SK-N-SH treated with all-trans-retinoic acid at 6 μM for 48 hours (cell line): Measurements from ENCODE around the gene FANCE.

ENCODE experiments used
- BACH2 ChIP-seq: fragments of 250-450 bp; sonication (Bioruptor Pico); IDR thresholded peaks from 2 replicates; pipeline ENCODE4 v1.9.0; 2021; ENCODE audit warnings: mild to moderate bottlenecking, borderline replicate concordance
- CREB5 ChIP-seq: fragments of 250-450 bp; sonication (Bioruptor Pico); IDR thresholded peaks from 2 replicates; pipeline ENCODE4 v1.5.1; 2020; ENCODE audit warnings: low read depth, mild to moderate bottlenecking, moderate library complexity
- CSDC2 ChIP-seq: fragments of 250-450 bp; sonication (Bioruptor Pico); IDR thresholded peaks from 2 replicates; pipeline ENCODE4 v1.5.0; 2020; ENCODE audit warnings: mild to moderate bottlenecking, moderate library complexity
- OSR1 ChIP-seq: fragments of 250-450 bp; sonication (Bioruptor Pico); IDR thresholded peaks from 2 replicates; pipeline ENCODE4 v1.8.0; 2022; ENCODE audit warnings: moderate library complexity, mild to moderate bottlenecking, inconsistent platforms
- PATZ1 ChIP-seq: fragments of 250-450 bp; sonication (Bioruptor Pico); IDR thresholded peaks from 2 replicates; pipeline ENCODE4 v1.8.0; 2020; ENCODE audit warnings: mild to moderate bottlenecking, moderate library complexity, borderline replicate concordance
- RARB ChIP-seq: fragments of 250-450 bp; sonication (Bioruptor Pico); IDR thresholded peaks from 2 replicates; pipeline ENCODE4 v1.8.0; 2021; ENCODE audit warnings: mild to moderate bottlenecking, moderate library complexity
- TCF4 ChIP-seq: fragments of 250-450 bp; sonication (Bioruptor Pico); IDR thresholded peaks from 2 replicates; pipeline ENCODE4 v1.8.0; 2021; ENCODE audit warnings: mild to moderate bottlenecking, moderate library complexity, borderline replicate concordance
- TOX ChIP-seq: fragments of 250-450 bp; sonication (Bioruptor Pico); IDR thresholded peaks from 2 replicates; pipeline ENCODE4 v1.8.0; 2021; ENCODE audit warnings: mild to moderate bottlenecking, moderate library complexity, borderline replicate concordance
- TSHZ2 ChIP-seq: fragments of 250-450 bp; sonication (Bioruptor Pico); IDR thresholded peaks from 2 replicates; pipeline ENCODE4 v1.5.0; 2020; ENCODE audit warnings: mild to moderate bottlenecking, moderate library complexity
- ZC3H10 ChIP-seq: fragments of 250-450 bp; sonication (Bioruptor Pico); IDR thresholded peaks from 2 replicates; pipeline ENCODE4 v1.5.1; 2021; ENCODE audit warnings: mild to moderate bottlenecking, moderate library complexity
- ZFP3 ChIP-seq: fragments of 250-450 bp; sonication (Bioruptor Pico); IDR thresholded peaks from 2 replicates; pipeline ENCODE4 v1.5.0; 2020; ENCODE audit warnings: mild to moderate bottlenecking, moderate library complexity
- ZNF565 ChIP-seq: fragments of 450-650 bp; formaldehyde crosslinking; conservative IDR thresholded peaks from 2 replicates; pipeline ENCODE4 v1.5.0; 2020; ENCODE audit warnings: low read depth, mild to moderate bottlenecking, moderate library complexity
- ZNF70 ChIP-seq: fragments of 450-650 bp; formaldehyde crosslinking; IDR thresholded peaks from 2 replicates; pipeline ENCODE4 v1.5.0; 2020; ENCODE audit warnings: mild to moderate bottlenecking, moderate library complexity
- ZNF8 ChIP-seq: fragments of 450-650 bp; formaldehyde crosslinking; IDR thresholded peaks from 2 replicates; pipeline ENCODE4 v1.5.0; 2020; ENCODE audit warnings: mild to moderate bottlenecking, moderate library complexity

DNA sequence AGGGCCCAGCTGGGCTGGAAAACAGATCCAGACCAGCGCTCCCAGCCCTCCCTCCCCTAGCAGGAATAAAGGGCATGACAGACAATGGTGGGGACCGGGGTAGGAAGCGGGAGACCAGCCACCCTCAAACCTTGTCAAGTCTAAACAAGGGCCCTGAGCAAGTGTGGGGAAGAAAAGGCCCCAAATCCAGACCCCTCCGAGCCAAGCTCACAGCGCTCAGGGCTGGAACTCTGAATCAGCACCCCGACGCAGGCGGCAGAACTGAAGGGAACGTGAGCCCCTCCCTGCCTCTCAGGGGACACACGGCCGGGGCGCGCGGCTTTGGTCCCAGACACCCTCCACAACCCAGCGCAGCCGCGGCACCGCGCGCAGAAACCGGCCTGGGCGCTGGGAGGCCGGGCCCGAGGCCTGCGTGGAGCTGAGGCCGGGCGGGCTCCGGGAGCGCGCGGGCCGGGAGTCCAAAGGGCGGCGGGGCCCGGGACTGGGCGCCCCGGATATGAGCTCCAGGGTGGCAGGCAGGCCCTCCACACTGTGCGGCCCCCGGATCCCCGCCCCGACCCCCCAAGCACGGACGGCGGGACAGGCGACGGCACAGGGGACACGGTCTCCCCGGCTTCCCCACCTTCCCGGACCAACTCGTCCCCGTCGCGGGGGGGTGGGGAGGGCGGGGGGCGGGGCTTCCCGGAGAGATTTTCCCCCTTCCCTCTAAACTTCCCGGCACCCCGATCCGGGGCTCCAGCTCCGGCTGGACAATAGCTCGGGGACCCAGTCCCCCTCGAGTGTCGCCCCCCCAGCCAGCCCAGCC lies 44.1 kb downstream of the FANCE start:
- TF ChIP-seq ZNF565 (CRISPR knock-in tag) (no peak), CSDC2 (CRISPR knock-in tag) (no peak), ZFP3 (CRISPR knock-in tag) (no peak), ZC3H10 (CRISPR knock-in tag) (no peak), TOX (CRISPR knock-in tag) (no peak), ZNF8 (CRISPR knock-in tag) (no peak), CREB5 (no peak), ZNF70 (CRISPR knock-in tag) (no peak), TSHZ2 (CRISPR knock-in tag) (no peak), BACH2 (CRISPR knock-in tag) (no peak), TCF4 (CRISPR knock-in tag) (no peak), PATZ1 (CRISPR knock-in tag) (peak; percentile 48; the same call in 1 of the 2 replicates), OSR1 (CRISPR knock-in tag) (no peak), RARB (CRISPR knock-in tag) (no peak)
